SKM-1 (cell line): ENCODE results near the gene CIB4.

ENCODE experiments used
- DNase-seq: peaks from one replicate; lab custom pipeline; 2025; ENCODE audit not compliant: unreplicated experiment; lab: John Stamatoyannopoulos, UW

CIB4 gene

GRCh38 chr2:26555246-26556133, 85.7 kb downstream of the CIB4 start:
- no peak for DNase-seq

GRCh38 chr2:26552641-26553374, 88.4 kb downstream of the CIB4 start:
- DNase-seq = no peak

- no peak for DNase-seq
These were observed 90.7 kb downstream of the CIB4 start for GRCh38 chr2:26550276-26551015.

- no peak for DNase-seq
These were observed 98.3 kb downstream of the CIB4 start for GRCh38 chr2:26542676-26543505.

- DNase-seq = no peak
These were observed 99.0 kb downstream of the CIB4 start for GRCh38 chr2:26542194-26542455.

- DNase-seq = no peak
These were observed 99.6 kb downstream of the CIB4 start for GRCh38 chr2:26541401-26542193.

- DNase-seq = no peak
These were observed 100.2 kb downstream of the CIB4 start for GRCh38 chr2:26540961-26541360.

GRCh38 chr2:26540306-26540705, 100.9 kb downstream of the CIB4 start:
- DNase-seq = no peak

- DNase-seq = no peak
These were observed 103.2 kb downstream of the CIB4 start for GRCh38 chr2:26537826-26538475.

- no peak for DNase-seq
These were observed 103.9 kb downstream of the CIB4 start for GRCh38 chr2:26537069-26537825.

- DNase-seq = no peak
These were observed 104.6 kb downstream of the CIB4 start for GRCh38 chr2:26536371-26537068.

- no peak for DNase-seq
These were observed 105.4 kb downstream of the CIB4 start for GRCh38 chr2:26535663-26536275.

- DNase-seq = no peak
These were observed 106.1 kb downstream of the CIB4 start for GRCh38 chr2:26534865-26535662.

- DNase-seq = no peak
These were observed 106.9 kb downstream of the CIB4 start for GRCh38 chr2:26534098-26534864.

- DNase-seq = no peak
These were observed 107.5 kb downstream of the CIB4 start for GRCh38 chr2:26533661-26534060.
